Islet precursor cell (in vitro differentiated cells): ENCODE measurements around the gene UBAC2.

Experiments used
- DNase-seq: peaks from one replicate; pipeline ENCODE4 v3.0.0-alpha.2; 2018

The UBAC2 gene

GRCh38 chr13:99314640-99315176 lies 114.1 kb downstream of the UBAC2 start:
- no peak for DNase-seq

GRCh38 chr13:99315186-99315585 lies 114.5 kb downstream of the UBAC2 start:
- DNase-seq: no peak

- DNase-seq: no peak
Observed at GRCh38 chr13:99316224-99316623, 115.6 kb downstream of the UBAC2 start.

- DNase-seq: no peak
Observed at GRCh38 chr13:99316657-99317256, 116.1 kb downstream of the UBAC2 start.

- DNase-seq: no peak
Observed at GRCh38 chr13:99320693-99321481, 120.2 kb downstream of the UBAC2 start.

- DNase-seq: no peak
Observed at GRCh38 chr13:99321709-99322108, 121.1 kb downstream of the UBAC2 start.

- DNase-seq: no peak
Observed at GRCh38 chr13:99322297-99323103, 121.8 kb downstream of the UBAC2 start.

GRCh38 chr13:99323488-99323887 lies 122.8 kb downstream of the UBAC2 start:
- no peak for DNase-seq

- no peak for DNase-seq
Observed at GRCh38 chr13:99326012-99326411, 125.4 kb downstream of the UBAC2 start.

- no peak for DNase-seq
Observed at GRCh38 chr13:99327126-99327525, 126.5 kb downstream of the UBAC2 start.

- no peak for DNase-seq
Observed at GRCh38 chr13:99327761-99328160, 127.1 kb downstream of the UBAC2 start.

GRCh38 chr13:99329477-99329876 lies 128.8 kb downstream of the UBAC2 start:
- DNase-seq: no peak

GRCh38 chr13:99330942-99331341 lies 130.3 kb downstream of the UBAC2 start:
- DNase-seq: no peak

- DNase-seq: no peak
Observed at GRCh38 chr13:99331881-99332293, 131.2 kb downstream of the UBAC2 start.

- no peak for DNase-seq
Observed at GRCh38 chr13:99332456-99332855, 131.8 kb downstream of the UBAC2 start.

- no peak for DNase-seq
Observed at GRCh38 chr13:99334221-99334620, 133.6 kb downstream of the UBAC2 start.

- DNase-seq: no peak
Observed at GRCh38 chr13:99335087-99335486, 134.4 kb downstream of the UBAC2 start.

GRCh38 chr13:99335603-99336002 lies 134.9 kb downstream of the UBAC2 start:
- DNase-seq: no peak

- no peak for DNase-seq
Observed at GRCh38 chr13:99339230-99339721, 138.6 kb downstream of the UBAC2 start.

- no peak for DNase-seq
Observed at GRCh38 chr13:99339736-99340397, 139.2 kb downstream of the UBAC2 start.

- no peak for DNase-seq
Observed at GRCh38 chr13:99340638-99341037, 140.0 kb downstream of the UBAC2 start.

GRCh38 chr13:99341969-99342722 lies 141.5 kb downstream of the UBAC2 start:
- no peak for DNase-seq
